TTC549 (cell line): ENCODE data around the gene MEFV.

Experiments used
- FAIRE-seq: peaks from 2 replicates; lab custom pipeline; 2012; peaks lifted over from hg19 to GRCh38; lab: Jason Lieb, UNC

Gene MEFV

DNA sequence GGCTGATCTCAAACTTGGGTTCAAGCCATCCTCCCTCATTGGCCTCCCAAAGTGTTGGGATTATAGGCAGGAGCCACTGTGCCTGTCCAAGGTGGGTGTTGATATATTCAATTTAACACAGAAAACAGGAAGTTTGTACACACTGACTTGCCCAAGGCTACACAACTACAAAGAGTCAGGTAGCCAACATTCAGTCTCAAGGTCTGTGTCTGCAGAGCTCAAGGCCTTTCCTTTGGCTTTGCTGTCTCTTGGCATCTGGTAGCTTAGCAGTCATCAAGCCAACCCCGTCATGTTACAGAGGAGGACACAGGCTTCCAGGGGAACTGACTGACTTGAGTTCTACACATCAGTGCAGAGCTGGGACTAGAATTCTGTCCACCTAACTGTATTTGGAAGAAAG, 11.9 kb upstream of the MEFV start:
- FAIRE-seq: no peak

DNA sequence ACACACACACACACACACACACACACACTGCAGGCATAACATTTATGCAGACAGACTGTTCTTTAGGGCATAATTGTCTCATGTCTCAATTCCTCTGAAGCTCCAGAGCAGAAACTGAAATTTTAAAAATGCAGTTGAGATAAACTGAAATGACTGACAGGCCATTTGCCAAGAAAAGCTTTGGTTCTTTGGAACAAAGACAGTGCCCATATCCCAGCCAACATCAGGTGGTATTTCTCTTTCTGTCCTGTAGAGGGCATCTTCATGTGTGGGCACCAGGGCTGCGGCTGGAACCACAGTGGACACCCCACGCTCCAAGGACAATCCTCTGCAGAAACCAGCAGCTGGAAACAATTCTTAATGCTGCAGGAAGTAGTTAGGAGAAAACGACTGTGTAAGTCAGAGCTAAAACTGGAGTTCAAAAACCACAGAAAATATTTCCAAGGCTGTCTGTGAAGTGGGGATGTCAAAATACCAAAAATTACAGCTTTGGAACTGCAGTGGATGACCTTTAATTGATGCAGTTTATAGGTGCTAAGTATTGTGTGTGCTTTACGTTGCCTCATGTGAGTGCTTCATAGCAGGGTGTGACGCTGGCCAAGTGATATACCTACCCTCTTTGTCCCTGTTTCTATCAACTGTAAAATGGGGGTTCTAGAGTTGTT, 10.6 kb upstream of the MEFV start:
- no peak for FAIRE-seq

DNA sequence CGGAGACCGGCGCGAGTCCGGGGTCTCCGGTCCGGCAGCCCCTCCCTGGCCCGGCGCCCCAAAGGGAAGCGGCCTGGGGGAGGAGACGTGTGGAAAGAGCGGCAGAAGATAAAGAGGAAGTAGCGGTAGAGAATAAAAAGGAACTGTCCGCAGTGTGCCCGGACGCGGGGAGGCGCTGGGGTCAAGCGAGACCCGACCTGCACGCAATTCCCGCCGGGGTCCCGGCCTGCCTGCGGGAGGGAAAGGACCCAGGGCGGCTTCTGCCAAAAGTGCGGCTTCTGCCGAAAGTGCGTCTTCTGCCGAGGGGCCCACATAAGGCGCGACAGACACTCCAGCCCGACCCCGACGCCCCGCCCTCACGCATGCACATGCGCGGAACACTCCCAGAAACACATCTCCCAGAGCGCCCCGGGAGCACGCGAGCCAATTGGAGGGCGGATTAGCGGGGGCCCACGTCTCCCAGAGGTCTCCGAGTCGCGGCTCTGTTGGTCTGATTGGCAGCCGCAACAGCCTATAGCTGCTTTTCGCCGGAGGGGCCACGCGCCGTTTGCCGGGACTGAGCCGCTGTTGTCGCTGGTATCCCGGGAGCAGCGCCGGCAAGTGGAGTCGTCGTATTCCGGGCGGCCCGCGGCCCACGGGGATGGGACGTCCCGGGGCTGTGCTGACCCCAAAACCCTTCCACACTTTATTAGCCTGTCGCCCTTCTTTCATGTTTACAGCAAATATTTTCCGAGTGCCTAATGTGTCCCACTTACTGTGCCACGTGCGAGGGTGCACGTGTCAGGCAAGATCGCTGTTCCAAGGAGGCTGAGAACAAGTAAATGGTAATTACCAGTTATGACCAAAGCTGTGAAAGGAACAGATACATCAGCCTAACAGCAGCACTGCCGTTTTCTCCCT, 8.0 kb upstream of the MEFV start:
- FAIRE-seq: peak; percentile 62

DNA sequence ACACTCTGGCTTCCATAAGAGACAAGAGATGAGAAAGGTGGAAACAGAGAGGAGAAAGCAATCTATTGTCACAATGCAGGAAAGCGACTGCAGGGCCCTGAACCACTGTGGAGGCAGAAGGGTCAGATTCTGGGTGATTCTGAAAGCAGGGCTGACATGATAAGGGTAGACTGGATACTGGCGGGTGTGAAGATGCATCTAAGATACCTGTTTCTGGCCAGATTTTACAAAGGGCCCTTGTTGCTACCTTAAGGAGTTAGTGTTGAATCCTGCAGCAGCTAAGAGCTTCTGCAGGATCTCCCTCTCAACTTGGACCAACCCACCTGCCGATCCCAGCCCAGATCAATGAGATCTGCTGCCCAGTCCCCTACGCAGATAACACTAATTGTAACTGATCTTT, 6.1 kb upstream of the MEFV start:
- FAIRE-seq: no peak

DNA sequence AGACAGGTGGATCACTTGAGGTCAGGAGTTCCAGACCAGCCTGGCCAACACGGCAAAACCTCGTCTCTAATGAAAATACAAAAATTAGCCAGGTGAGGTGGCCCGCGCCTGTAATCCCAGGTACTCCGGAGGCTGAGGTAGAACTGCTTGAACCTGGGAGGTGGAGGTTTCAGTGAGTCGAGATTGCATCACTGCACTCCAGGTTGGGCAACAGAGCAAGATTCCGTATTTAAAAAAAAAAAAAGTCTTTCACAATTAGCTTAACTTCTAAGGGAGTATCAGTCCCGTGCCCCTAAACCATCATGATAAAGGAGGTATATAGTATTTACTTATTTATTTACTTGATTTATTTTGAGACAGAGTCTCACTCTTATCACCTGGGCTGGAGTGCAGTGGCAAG, 3.4 kb upstream of the MEFV start:
- no peak for FAIRE-seq

DNA sequence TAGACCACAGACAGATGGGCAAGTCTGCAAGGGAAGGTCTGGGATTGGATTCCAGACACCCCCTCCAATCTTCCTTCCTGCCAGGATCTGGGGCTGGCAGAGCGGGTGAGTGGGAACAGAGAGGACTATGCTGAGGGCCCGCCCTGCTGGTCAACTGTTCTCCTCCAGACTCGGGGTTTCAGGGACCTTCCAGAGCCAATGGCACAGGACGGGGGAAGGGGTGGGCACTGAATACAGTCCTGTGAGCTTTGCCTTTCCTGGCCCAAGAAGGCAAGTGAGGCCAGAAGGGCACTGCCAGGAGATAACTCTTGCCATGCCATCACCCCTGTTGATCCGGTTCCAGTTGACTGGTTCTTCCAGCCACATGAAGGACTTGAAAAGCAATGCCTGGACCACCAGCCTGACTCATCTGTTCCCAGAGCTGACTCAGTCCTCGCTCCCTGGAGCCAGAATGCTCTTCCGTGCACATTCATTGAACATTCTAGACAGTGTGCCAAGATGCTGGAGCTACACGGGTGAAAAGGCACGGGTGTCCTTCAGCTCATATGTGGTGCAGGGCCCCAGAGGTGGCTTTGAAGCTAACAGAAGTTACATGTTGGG, 533 bp upstream of the MEFV start:
- FAIRE-seq: no peak

DNA sequence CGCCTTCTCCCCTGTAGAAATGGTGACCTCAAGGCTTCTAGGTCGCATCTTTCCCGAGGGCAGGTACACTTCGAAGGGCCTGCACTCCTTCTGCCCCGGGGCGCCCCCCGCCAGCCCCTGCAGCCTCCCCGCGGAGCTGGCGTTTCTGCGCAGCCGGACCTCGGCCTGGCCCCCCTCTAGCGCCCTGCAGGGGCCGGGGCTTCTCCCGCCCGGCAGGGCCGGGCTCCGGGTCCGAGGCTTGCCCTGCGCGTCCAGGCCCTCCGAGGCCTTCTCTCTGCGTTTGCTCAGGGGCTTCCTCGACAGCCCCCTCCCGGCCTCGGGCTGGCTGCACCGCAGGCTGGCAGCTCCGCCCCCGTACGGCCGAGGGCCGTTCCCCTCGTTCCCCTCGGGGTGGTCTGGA, 2.1 kb downstream of the MEFV start:
- no peak for FAIRE-seq

DNA sequence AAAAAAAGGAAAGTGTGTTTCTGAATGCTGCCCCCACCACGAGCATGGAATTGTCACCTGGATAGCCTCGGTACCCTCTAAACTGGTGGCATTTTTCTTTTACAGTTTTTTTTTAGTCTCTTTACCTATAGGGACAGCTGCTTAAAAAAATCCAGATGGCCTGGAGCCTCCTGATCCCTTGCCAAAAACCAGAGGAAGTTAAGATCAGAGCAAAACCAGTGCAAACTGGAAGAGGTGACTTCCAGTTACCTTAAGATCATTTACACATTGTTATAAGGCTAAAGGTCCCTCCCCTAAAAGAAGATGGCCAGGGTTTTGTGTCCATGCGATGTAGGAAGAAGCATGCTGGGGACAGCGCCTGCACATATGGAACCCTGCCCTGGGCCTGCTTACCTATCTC, 3.5 kb downstream of the MEFV start:
- FAIRE-seq: no peak

DNA sequence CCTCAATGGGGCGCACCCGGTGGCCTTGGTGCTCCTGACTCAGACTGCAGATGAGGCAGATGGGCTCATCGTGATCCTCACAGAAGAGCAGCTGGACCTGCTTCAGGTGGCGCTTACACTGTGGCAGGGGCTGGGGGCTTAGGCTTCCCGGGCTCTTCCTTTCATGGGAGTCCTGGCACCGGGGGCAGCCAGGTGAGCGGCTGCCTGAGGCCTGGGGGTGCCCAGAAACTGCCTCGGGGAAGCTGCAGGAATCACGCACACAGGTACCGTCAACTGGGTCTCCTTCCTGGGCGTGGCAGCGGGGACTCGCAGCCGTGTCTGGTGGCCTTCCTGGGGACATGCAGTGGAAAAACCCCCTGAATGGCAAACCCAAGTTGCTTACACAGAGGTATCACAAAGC, 7.0 kb downstream of the MEFV start:
- no peak for FAIRE-seq

DNA sequence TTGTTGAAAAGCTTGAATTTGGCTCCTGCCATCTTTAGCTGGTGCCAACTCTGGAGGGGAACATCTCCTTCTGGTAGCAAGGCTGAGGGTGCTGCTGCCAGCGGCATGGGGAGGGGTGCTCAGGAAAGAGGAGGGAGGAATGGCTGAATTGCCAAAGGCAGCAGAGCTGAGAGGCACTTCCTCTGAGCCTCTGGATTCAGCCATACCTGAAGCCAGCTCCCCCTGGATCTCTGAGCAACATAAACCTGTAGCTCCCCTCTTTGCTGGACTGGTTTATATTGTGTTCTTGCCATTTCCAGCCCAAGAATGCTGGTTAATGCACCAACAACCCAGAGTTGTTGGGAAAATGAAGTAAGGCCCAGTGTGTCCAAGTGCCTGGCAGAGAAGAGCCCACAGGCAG, 7.4 kb downstream of the MEFV start:
- FAIRE-seq: no peak

DNA sequence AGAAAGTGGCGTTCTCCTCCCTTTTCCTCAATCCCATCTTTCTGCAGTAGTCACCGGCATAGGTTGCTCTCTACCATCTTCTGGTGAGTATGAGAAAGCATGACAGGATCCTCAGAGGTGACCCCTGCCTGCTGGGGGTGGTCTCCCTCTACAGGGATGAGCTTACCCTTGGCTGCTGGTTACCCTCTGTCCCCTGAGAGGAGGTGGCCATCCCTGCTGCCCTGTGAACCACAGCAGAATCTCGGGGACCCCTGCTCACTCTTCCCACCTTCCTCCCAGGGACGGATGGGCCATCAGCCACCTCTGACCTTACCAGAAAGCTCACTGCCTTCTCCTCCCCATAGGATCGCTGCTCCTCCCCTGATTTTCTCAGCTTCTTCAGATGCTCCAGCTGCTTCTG, 7.8 kb downstream of the MEFV start:
- FAIRE-seq: no peak

DNA sequence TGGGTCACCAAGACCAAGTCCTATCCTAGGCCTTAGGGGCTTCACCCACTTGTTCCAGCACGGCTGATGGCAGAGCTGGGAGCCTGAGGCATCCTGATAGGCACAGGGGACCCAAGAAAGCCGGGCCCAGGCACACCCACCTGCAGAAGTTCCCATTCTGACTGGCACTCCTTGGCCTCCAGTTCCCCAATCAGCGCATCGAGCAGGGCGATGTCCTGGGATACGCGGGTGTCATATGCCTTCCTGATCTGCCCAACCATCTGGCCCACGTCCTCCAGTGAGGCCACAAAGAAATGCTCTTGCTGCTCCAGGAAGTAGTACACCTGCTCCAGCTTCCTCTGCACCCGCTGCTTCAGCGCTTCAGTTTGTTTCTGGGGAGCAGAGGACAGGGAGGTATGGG, 9.6 kb downstream of the MEFV start:
- no peak for FAIRE-seq

DNA sequence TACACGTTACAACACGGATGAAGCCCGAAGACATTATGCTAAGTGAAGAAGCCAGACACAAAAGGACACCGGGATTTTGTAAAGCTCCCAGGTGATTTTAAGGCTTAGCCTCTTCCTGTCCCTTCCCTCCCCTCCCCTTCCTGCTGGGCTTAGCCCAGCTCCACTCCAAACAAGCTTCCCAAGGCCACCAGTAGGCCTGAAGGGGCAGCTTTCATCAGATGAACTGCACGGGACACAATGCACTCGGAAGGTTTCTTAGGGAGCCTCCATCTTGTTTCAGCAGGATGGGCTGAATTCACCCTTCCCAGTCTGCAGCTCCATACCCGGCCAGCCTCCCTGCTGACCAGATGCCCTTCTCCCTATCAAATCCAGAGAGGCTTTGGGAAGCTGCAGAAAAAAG, 10.4 kb downstream of the MEFV start:
- no peak for FAIRE-seq

DNA sequence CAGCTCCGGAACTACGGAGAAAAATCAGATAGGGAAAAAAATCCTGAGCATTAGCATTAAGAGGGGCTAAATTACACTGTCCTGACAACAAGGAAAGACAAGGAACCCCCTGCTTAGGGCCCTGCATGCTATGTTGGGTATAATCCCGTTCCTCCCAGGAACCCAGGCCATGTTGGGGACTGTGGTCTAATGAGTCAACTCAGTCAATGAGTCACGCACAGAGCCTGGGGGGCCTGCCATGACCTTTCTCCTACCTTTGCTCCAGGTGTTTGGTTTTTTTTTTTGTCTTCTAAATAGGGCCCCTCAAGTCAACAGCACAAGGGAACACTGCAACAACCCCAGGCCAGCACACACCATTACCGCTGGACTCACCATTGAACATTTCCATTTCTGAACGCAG, 12.6 kb downstream of the MEFV start:
- no peak for FAIRE-seq

DNA sequence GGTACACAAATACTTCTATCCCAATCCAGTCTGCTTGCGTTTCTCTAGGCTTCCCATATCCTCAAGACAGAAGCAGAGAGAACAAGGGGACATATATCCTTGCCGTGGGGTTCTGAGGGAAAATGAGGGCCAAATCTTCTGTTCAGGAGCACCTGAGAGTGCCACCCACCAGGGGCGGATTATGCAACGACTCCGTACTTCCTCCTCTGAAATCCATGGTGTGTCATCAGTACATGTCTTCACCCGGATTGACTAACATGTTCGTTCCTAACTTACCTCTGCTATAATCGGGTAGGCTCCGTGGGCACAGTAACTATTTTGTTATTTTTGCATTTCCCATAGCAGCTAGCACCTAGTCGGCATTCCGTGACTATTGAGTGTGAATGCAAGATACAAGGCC, 13.7 kb downstream of the MEFV start:
- FAIRE-seq: no peak

DNA sequence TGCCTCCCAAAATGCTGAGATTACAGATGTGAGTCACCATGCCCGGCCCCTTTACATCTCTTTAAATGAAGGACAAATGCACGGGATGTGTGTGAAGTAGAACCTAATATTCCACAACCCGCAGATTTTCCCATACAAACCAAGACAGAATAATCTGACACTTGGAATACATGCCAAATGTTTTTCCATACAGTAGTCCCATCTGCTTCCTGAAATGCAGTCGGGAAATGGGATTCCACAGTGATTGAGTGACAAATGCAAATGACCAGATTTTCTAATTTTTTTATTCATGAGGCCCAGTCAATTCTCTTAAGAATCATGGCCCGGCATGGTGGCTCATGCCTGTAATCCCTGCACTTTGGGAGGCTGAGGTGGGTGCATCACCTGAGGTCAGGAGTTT, 14.7 kb downstream of the MEFV start:
- no peak for FAIRE-seq

DNA sequence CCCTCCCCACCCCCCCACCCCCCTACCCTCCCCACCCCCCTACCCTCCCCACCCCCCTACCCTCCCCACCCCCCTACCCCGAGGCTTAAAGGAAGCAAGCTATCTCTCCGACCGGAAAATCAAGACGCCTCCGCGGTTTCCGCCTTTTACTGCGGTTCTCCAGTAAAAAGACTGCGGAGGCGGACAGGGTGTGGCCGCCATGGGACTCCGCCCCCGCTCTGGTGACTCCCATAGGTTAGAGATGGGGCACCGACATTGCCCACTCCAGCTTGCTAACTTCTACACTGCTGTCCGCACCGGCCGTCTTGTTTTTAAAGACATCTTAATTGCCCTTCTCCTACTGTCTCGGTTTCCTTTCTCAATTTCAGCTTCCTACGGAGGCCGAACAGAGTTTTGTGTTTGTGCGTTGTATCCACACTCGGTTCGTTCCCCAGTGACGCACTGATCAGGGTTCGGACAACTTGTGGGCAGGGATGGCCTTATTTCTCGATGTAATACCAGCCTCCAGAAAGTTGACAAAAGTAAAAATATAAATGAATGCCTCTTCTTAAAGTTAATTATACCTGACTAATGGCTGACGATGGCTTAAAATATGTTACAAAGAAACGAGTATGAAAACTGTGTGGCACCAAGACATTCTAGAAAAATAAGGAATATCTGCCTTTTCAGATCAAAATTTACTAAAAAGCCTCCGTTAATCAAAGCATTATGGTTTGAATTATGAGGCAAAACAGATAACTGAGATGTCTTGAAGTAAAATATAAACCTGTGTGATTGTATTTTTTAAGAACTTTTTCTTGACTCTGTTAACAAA, 20.4 kb downstream of the MEFV start:
- no peak for FAIRE-seq

DNA sequence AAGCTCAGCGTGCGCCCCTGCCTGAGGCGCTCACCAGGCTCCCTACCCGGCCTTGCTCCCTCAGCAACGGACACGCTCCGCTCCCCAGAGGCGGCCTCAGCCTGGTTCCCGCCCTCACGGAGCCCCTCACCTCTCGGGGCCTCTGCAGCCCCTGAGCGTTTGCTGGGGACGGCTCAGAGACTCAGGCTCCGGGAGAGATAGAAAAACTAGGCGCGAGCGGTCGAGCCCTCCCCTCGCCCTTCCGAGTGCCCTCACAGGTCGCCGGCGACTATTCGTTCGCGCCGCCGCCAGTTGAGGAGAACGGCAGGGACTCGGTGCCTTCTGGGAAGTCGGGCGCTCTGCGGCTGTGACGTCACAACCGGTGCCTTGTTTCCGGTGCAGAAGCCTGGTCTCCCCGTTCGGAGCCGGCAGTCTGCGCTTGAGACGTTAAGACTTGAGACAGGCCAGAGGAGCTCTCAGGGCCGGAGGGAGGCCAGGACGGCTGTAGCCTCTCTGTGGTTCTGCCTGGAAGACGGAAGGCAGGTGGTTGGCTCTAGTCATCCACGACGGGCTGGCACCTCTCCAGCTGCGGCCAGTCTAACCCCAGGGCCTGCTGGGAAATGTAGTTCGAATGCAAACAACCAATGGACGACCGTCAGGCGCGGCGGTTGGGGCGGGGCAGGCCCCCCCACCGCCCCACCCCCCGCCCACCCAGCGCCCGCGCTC, 21.4 kb downstream of the MEFV start, which contains the start of gene ZNF200:
TSS of gene ZNF200 (minus strand) at position 302 of the 705 bp plus-strand sequence. CDS start 1,403 bp downstream, outside the sequence.
- no peak for FAIRE-seq

DNA sequence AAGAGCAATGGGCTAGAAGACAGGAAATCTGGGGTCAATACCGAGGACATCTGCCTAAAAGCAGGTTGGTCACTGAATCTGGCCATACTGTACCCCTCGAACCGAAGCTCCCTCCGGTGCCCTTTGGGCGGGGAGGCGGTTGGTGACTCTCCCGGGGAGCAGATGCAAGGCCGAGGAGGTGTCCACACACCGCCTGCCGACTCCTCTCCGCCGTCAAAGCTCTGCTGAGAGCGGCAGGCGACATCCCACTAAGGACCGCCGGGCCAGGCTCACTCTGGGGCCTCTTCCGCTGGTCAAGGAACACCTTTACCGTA, 21.9 kb downstream of the MEFV start:
- no peak for FAIRE-seq

DNA sequence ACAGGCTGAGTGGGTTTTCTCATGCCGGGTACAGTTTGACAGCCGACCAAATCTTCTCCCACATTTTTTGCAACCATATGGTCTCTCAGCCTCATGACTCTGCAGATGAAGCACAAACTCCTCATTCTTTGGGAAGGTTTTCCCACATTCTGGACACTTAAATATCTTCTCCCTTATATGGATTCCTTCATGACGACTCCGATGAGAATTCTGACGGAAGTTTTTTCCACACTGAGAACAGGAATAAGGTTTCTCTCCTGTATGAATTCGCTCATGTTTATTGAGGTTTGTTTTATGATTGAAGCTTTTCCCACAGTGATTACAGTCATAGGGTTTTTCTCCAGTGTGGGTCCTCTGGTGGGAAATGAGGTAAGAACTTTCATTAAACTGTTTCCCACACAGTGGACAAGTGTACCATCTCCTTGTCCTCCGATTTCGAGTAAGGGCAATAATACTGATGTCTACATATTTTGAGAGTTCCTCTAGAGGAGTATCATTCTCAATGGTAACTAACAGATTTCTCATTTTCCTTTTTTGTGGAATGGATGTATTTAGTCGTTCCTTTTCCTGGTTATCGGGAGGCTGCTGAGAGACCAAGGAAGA, 32.4 kb downstream of the MEFV start:
- no peak for FAIRE-seq

DNA sequence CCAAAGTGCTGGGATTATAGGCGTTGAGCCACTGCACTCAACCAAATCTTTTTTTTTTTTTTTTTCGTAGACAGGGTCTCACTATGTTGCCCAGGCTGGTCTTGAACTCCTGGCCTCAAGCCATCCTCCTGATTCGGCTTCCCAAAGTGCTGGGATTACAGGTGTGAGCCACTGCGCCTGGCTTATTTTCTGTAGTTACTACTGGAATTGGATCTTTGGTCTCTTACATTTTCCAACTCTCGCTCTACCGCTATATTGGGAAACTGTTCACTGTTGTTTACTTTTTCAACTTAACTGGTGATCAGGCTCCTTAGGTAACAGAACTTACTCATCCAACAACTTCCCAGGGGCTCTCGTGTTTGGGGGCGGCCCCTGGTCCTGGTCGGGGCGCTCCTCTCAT, 35.6 kb downstream of the MEFV start:
- no peak for FAIRE-seq

DNA sequence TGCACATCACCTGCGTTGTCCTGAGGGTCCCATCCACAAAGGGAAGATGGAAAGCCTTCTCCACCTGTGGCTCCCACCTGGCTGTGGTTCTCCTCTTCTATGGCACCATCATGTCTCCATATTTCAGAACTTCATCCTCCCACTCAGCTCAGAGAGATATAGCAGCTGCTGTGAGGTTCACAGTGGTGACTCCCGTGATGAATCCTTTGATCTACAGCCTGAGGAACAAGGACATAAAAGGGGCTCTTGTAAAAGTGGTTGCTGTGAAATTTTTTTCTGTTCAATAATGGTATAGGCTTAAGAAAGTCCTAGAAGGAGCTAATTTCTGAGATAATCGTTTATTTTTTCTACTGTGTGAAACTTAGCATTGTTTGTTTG, 40.2 kb downstream of the MEFV start:
- no peak for FAIRE-seq
